Measurements from ENCODE around the gene HOXA7. TPM values are rescaled to one million over a fixed set of nuclear protein-coding genes. Genes with fewer than 3 reads are reported as not detected.

Gene HOXA7
- total and polyA plus RNA-seq, 12 donors = 0.04 TPM; not detected in 11

DNA sequence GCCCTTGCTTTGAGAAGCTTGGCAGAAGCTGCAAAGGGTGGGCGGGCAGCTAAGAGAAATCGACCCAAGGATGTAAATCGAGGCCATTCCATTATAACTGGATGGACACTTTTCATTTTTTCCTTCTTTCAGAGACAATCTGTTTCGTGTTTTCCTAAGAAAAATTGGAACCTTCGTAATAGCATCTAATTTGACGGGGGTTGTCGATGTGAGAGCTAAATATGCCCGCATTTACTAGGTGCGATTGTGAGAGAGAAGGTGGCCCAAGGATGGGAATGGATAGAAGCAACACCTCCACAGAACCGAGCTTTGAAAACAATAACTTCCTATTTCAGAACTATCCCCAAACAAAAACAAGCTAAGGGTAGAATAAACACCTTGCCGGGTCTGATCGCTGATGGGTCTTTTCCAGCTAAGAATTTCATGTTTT, 25.1 kb downstream of the HOXA7 start:
- TF ChIP-seq, protein P1, sequence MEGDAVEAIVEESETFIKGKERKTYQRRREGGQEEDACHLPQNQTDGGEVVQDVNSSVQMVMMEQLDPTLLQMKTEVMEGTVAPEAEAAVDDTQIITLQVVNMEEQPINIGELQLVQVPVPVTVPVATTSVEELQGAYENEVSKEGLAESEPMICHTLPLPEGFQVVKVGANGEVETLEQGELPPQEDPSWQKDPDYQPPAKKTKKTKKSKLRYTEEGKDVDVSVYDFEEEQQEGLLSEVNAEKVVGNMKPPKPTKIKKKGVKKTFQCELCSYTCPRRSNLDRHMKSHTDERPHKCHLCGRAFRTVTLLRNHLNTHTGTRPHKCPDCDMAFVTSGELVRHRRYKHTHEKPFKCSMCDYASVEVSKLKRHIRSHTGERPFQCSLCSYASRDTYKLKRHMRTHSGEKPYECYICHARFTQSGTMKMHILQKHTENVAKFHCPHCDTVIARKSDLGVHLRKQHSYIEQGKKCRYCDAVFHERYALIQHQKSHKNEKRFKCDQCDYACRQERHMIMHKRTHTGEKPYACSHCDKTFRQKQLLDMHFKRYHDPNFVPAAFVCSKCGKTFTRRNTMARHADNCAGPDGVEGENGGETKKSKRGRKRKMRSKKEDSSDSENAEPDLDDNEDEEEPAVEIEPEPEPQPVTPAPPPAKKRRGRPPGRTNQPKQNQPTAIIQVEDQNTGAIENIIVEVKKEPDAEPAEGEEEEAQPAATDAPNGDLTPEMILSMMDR (IDR thresholded peaks at IDR 0.05) = no peak
- Histone ChIP-seq H3K9me3 (no peaks in the 10 kb centered on the region), H3K4me1 (peaks cover 0 to 14% (median 0%) of the 10 kb centered on the region in 9 donors), H3K36me3 (no peaks in the 10 kb centered on the region), H3K27me3 (peaks cover 45 to 100% (median 99%) of the 10 kb centered on the region in 7 donors), H3K27ac (peak overlapping the region in 2 of 10 donors; percentile 60 to 73), H3K4me3 (peak overlapping the region in 9 of 10 donors; percentile 17 to 58 (median 48))
- DNase-seq (no peak), ATAC-seq (no peak)
- intact Hi-C loops (cut with DNase I) = loop anchor here in 1 of 10 donors (5.0 kb wide), 1 partner anchor 34 kb away; the partner anchor contains the start of gene HOXA1
- WGBS, 2 donors = 19 to 20% methylated on average over 12 of the region's 12 CpGs

- peak within 1 kb of the TSS; percentile 17 to 58 (median 48) for H3K4me3 ChIP-seq
- TF ChIP-seq, protein P1 (IDR thresholded peaks at IDR 0.05) = no peak
- 1 to 6% methylated on average over 65 to 67 of the region's 67 CpGs for WGBS, 2 donors
- intact Hi-C loops (cut with DNase I) = loop anchor here in 1 of 10 donors (5.0 kb wide), 1 partner anchor 33 kb away; the partner anchor contains the start of gene HOXA1
- no peaks in the 10 kb centered on the region for H3K9me3 ChIP-seq
- peaks cover 0 to 14% (median 0%) of the 10 kb centered on the region in 9 donors for H3K4me1 ChIP-seq
- DNase-seq = peak; percentile 61 to 63
- no peaks in the 10 kb centered on the region for H3K36me3 ChIP-seq
- H3K27ac ChIP-seq = peak within 1 kb of the TSS in 7 of 10 donors; percentile 28 to 88 (median 70)
- ATAC-seq = peak; percentile 62 to 94 (median 87)
- H3K27me3 ChIP-seq = peaks cover 45 to 100% (median 99%) of the 10 kb centered on the region in 7 donors
These were observed 25.7 kb downstream of the HOXA7 start, which contains the start of gene HOXA4 for GRCh38 chr7:27130540-27131389. TSS of gene HOXA4 (minus strand) at chr7:27130757. CDS start at chr7:27130733, 24 bp downstream.

GRCh38 chr7:27129729-27130539, 26.5 kb downstream of the HOXA7 start:
- DNase-seq (no peak), ATAC-seq (peak in 3 of 8 donors; percentile 10 to 34 (median 28))
- peaks cover 0 to 11% (median 0%) of the 10 kb centered on the region in 9 donors for H3K4me1 ChIP-seq
- H3K27ac ChIP-seq = peak overlapping the region in 7 of 10 donors; percentile 28 to 88 (median 70)
- no peaks in the 10 kb centered on the region for H3K36me3 ChIP-seq
- intact Hi-C loops (cut with DNase I) = loop anchor here in 1 of 10 donors (5.0 kb wide), 1 partner anchor 33 kb away; the partner anchor contains the start of gene HOXA1
- peak overlapping the region in 9 of 10 donors; percentile 17 to 58 (median 48) for H3K4me3 ChIP-seq
- peaks cover 44 to 100% (median 99%) of the 10 kb centered on the region in 7 donors for H3K27me3 ChIP-seq
- TF ChIP-seq, protein P1 (IDR thresholded peaks at IDR 0.05) = peak in 1 of 9 donors; percentile 3
- WGBS, 2 donors = 4 to 5% methylated on average over 66 to 72 of the region's 72 CpGs
- H3K9me3 ChIP-seq = no peaks in the 10 kb centered on the region

Measured in heart right ventricle (tissue), 16 donors.